Measurements from ENCODE around the gene USP11.

DNA sequence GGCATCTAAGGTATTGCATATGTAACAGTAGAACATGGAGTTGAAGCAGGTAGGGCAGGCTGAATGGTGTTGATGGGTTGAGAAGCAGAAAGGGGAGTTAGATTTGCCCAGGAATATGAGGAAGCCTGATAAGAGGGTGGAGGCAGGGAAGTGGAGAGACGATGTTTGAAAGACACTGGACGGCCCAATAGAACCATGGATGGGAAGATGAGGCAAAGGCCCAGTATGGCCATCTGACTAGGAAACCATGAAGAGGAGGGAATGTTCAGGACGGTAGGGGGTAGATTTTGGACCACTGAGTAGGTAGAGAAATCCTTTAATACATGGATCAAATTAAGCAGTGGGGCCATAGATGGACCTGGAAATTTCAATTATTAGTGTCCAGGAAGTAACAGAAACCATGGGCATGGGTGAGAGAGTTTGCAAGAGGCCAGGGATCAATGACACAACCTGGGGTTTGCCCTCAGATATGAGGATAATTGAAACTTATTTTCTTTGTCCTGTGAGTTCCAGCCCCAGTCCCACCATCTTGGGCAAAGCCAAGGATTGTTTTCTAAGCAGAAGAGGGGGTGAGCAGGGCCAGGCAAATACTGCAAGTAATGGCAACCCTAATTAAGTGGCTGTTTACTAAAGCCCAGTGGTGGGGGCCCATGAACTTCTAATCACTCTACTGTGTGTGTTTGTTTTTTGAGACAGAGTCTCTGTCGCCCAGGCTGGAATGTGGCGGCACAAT lies 2.5 kb upstream of the USP11 start:
- TF ChIP-seq, protein P1, sequence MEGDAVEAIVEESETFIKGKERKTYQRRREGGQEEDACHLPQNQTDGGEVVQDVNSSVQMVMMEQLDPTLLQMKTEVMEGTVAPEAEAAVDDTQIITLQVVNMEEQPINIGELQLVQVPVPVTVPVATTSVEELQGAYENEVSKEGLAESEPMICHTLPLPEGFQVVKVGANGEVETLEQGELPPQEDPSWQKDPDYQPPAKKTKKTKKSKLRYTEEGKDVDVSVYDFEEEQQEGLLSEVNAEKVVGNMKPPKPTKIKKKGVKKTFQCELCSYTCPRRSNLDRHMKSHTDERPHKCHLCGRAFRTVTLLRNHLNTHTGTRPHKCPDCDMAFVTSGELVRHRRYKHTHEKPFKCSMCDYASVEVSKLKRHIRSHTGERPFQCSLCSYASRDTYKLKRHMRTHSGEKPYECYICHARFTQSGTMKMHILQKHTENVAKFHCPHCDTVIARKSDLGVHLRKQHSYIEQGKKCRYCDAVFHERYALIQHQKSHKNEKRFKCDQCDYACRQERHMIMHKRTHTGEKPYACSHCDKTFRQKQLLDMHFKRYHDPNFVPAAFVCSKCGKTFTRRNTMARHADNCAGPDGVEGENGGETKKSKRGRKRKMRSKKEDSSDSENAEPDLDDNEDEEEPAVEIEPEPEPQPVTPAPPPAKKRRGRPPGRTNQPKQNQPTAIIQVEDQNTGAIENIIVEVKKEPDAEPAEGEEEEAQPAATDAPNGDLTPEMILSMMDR (optimal IDR thresholded peaks at IDR 0.05 in 1 of 3, IDR thresholded peaks at IDR 0.05 in 1 of 3, conservative IDR thresholded peaks at IDR 0.05 in 1 of 3; ENCODE audit: extremely low read depth in 1 of 3, insufficient read depth in 2 of 3, low read length in 3 of 3), result no peak
- no peak for TF ChIP-seq EZH2 (IDR thresholded peaks at IDR 0.05; ENCODE audit: low read length)
